Fibroblast of the aortic adventitia (primary cell): ENCODE results near the gene GDI1. TPM values are rescaled to one million over a fixed set of nuclear protein-coding genes. Genes with fewer than 3 reads are reported as not detected.
A peak's percentile ranks its signal among the peaks of the same experiment; 100 is the strongest.

Experiments used
- DNase-seq: peaks from one replicate; pipeline ENCODE4 v3.0.0-alpha.2; 2010; ENCODE audit warnings: low read depth
- H3K4me3 ChIP-seq: 2 replicates; pipeline ENCODE4 v1.5.1; 2011; ENCODE audit warnings: low read depth, mild to moderate bottlenecking, control low read depth, low read length, moderate library complexity
- CTCF ChIP-seq: IDR thresholded peaks from 2 replicates; pipeline ENCODE4 v1.5.1; 2011; ENCODE audit warnings: mild to moderate bottlenecking, low read length, control low read depth, inconsistent platforms; ENCODE audit not compliant: insufficient read depth
- total RNA-seq: library from RNA; depleted of rRNA; stranded (reverse); fragments of >200 nt; gene quantifications from 2 replicates; pipeline ENCODE4 v1.2.3, GENCODE V29; 2012; ENCODE audit warnings: low replicate concordance

GDI1 gene
- total RNA-seq, 1 donor = 115 TPM

- H3K4me3 ChIP-seq = no peak overlapping the region
- no peak for TF ChIP-seq CTCF
- DNase-seq = no peak
Observed at GRCh38 chrX:154472685-154473632, 36.0 kb downstream of the GDI1 start.

GRCh38 chrX:154473683-154474082, 36.7 kb downstream of the GDI1 start:
- DNase-seq = no peak
- H3K4me3 ChIP-seq = no peak overlapping the region
- TF ChIP-seq CTCF = no peak

DNA sequence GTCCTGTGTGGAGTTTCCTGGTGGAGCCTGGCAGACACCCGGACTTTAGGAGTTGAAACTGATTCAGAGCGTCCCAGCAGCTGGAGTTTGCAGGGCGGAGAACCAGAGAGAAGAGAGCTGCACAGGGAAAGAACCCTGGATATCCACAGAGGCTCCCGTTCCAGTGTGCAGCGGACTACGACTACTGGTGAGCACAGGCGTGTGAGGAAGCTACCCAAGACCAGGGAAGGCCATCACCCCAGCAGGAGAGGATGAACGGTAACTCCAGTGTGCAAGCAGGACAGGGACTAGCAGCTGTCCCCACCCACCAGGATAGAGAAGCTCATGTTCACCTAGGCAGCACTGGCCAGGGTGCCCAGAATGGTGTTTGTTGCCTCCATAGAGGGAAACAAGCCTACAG, 39.9 kb downstream of the GDI1 start:
- TF ChIP-seq CTCF = no peak
- DNase-seq = no peak

GRCh38 chrX:154477891-154478477, 41.0 kb downstream of the GDI1 start:
- TF ChIP-seq CTCF = no peak
- no peak for DNase-seq
- H3K4me3 ChIP-seq = peak overlapping the region; percentile 72

More for the DNA sequence above, 39.9 kb downstream of the GDI1 start:
- H3K4me3 ChIP-seq = no peak overlapping the region

GRCh38 chrX:154478728-154479622, 42.0 kb downstream of the GDI1 start, which contains the start of gene LAGE3:
Gene LAGE3 (minus strand): TSS chrX:154479281. CDS start chrX:154478915, 366 bp downstream.
- no peak for TF ChIP-seq CTCF
- peak within 1 kb of the TSS; percentile 72 for H3K4me3 ChIP-seq
- DNase-seq = peak; percentile 84

DNA sequence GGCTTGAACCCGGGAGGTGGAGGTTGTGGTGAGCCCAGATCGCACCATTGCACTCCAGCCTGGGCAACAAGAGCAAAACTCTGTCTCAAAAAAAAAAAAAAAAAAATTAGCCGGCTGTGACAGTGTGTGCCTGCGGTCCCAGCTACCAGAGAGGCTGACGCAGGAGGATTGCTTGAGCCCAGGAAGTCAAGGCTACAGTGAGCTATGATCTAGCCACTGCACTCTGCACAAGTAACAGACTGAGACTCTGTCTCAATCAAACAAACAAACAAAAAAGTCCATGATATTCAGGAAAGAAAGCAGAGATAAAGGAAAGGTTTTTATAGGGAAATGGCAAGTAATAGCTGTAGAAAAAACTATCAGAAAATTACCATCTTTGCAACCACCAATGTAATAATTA, 44.2 kb downstream of the GDI1 start:
- no peak overlapping the region for H3K4me3 ChIP-seq
- TF ChIP-seq CTCF = no peak
- DNase-seq = no peak
